GM04504 (cell line): ENCODE data around the gene TNFSF10.
"Not testable (repeated sequence)": the region's sequence is repeated elsewhere in the genome, so short reads cannot be mapped to it uniquely, and the experiment has no call there.

Source experiments
- DNase-seq: peaks from one replicate; pipeline ENCODE4 v3.0.0-alpha.2; 2012; ENCODE audit warnings: low read depth

The TNFSF10 gene

GRCh38 chr3:172522871-172523818 is at the start of gene TNFSF10:
Gene TNFSF10, minus strand, starts transcription at chr3:172523430. Its CDS starts 46 bp downstream, at chr3:172523384.
- no peak for DNase-seq

GRCh38 chr3:172569128-172570008 is 46.1 kb upstream of the TNFSF10 start:
- no peak for DNase-seq

GRCh38 chr3:172568701-172569100 is 45.5 kb upstream of the TNFSF10 start:
- DNase-seq: no peak

DNA sequence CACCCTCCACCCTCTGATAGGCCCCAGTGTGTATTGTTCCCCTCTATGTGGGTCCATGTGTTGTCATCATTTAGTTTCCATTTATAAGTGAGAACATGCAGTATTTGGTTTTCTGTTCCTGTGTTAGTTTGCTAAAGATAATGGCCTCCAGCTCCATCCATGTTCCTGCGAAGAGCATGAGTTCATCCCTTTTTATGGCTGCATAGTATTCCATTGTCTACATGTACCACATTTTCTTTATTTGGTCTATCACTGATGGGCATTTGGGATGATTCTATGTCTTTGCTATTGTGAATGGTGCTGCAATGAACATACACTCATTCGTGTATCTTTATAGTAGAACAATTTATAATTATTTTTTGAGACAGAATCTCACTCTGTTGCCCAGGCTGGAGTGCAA is 43.6 kb upstream of the TNFSF10 start:
- DNase-seq: not testable (repeated sequence)

DNA sequence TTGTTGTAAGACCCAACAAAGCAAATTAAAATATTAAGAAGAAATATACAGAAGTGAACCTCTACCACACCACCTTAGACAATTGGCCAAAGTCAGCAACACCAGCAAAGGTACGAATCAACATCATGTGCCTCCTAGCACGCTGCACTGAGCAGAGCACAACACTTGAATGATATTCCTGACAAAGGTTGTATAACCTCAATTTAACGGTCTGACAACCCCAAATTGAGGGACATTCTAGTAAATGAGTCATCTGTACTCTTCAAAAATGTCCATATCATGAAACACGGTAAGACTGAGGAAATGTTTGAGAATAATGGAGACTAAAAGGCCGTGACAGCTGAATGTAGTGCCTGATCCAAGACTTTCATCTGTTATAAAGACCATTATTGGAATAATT is 41.3 kb upstream of the TNFSF10 start:
- no peak for DNase-seq

GRCh38 chr3:172562871-172563865 is 39.9 kb upstream of the TNFSF10 start:
- DNase-seq: peak; percentile 73

- DNase-seq: no peak
Observed at GRCh38 chr3:172561897-172562640, 38.8 kb upstream of the TNFSF10 start.

GRCh38 chr3:172560586-172560985 is 37.4 kb upstream of the TNFSF10 start:
- DNase-seq: no peak

DNA sequence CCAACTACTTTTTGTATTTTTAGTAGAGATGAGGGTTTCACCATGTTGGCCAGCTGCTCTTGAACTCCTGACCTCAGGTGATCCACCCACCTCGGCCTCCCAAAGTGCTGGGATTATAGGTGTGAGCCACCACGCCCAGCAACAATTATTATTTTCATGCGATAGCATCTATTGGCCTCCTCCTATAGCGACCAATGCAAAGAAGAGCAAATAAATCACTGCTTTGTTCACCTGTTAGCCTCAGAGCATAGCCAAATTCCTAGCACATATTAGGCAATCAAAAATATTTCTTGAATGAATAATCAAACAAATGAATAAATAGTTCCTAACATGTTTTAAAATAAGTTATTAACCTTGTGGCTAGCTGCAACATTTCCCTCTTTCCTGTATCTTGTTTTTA is 36.8 kb upstream of the TNFSF10 start:
- no peak for DNase-seq

DNA sequence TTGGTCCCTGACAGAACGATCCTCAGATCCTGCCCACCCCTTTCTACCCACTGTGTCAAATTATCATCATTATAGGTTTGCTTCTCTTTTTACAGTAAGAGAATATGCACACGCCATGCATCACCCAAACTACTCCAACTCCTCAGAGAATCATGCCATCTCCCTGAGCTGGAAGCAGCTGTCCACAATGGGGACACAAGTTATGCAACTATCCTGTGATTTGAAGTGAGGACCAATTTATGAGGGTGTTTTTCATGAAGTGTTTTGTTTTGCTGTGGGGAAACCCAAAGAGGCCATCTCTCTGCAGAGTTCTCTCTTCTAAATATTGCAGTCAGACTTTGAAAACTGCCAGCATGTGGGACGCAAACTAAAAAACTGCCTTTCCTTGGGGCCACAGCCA is 35.8 kb upstream of the TNFSF10 start:
- no peak for DNase-seq

DNA sequence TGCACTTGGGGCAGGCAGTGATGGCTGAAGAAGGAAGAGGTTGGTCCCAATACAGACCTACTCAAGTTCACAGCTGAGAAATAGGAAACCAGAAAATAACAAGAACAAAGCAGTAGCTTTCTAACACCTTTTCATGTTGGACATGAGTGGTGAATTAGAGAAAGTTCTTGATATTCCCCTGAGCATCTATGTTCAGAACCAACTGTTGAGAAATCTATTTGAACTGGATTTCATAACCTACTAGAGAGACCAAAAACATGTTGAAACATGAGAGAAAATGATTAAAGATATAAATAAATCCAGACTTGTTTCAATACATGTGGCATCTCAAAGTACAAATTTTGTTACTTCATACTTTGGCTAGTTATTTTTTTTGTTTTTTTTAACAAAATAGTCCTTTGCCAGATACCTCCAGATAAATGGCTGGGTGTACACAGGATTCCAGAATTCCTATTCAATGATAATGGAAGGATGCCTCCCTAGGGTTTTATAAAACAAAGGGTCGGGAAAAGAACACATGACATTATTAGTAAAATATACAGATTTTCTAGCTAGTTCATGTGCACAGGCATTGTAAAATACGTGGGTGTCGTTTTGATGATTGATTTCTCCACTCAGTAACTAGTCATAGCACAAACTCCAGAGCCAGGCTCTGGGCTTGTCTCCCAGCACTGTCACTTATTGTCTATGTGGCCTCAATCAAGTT is 34.4 kb upstream of the TNFSF10 start:
- DNase-seq: peak; percentile 32

GRCh38 chr3:172553526-172554252 is 30.5 kb upstream of the TNFSF10 start:
- no peak for DNase-seq

DNA sequence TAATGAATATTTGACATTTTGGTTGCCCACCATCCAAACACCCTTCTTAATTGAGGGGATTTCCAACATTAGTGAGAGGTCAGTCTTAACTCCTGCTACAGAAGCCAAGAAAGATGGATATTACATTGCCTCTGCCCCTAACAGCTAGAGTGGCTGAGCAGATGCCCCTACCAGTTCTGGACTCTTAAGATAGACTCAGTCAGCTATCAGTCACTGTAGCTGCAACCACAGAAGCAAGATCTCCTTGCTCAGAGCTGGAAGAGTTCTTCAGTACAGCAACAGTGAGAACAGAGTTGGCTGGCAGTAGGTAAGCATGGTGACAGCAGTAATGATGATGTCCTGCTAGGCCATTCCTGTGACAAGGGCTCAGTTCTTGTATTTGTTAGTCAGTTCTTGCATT is 29.4 kb upstream of the TNFSF10 start:
- no peak for DNase-seq

DNA sequence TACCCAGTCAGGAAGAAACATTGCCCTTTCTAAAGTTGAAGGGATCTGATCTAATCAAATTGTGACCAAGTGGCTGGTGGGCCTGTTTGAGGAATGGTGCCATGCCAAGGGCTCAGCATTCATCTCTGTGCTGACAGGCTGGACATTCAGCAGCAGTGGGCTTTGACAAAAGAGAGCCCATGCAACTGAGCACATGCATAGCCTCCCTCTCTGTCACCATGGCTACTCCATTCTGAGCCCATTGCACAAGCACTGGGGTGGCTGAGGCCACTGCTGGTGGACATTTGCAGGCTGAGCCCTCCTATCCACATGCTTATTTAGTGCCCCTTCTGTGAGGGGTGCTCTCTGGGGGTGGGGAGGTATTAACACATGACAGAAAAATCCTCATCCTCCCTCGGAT is 28.6 kb upstream of the TNFSF10 start:
- no peak for DNase-seq

- DNase-seq: peak; percentile 60
Observed at GRCh38 chr3:172550347-172550943, 27.2 kb upstream of the TNFSF10 start.

DNA sequence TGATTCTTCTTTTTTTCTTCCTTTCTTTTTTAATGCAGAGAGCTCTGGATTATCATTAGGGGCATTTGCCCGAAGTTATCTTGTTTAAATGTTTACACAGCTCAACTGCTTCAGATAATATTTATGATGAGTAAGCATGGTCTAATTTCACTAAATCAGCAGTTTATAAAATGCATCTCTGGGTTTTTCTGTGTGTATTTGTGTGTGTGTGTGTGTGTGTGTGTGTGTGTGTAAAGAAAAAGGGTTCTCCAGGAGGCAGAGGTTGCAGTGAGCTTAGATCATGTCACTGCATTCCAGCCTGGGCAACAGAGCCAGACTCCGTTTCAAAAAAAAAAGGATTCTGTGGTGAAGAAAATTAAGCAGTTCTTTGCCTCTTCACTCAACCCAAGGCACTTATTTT is 25.9 kb upstream of the TNFSF10 start:
- no peak for DNase-seq

DNA sequence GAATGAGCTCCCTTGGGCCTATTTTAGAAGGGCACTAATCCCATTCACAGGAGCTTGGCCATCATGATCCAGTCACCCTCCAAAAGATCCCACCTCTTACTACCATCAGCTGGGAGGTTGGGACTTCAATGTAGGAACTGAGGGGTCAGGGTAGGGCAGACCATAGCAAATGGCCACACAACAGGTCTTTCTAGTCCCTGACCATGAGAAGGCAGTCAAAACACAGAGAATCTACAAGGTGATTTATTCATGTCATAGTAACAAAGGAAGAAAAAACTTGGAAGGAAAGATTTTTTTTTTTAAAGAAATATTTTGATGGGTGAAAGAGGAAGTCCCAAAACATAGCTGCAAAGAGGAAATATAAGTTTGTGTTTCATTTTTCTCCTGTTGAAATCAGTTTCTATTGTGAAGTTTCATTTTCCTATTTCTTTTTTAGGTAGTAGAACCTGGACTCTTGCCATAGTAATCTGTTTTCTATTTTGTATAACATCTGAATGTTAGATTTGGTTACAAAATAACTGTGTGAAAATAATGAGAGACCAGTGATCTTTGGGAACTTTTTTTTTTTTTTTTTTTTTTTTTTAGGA is 23.5 kb upstream of the TNFSF10 start:
- DNase-seq: no peak

DNA sequence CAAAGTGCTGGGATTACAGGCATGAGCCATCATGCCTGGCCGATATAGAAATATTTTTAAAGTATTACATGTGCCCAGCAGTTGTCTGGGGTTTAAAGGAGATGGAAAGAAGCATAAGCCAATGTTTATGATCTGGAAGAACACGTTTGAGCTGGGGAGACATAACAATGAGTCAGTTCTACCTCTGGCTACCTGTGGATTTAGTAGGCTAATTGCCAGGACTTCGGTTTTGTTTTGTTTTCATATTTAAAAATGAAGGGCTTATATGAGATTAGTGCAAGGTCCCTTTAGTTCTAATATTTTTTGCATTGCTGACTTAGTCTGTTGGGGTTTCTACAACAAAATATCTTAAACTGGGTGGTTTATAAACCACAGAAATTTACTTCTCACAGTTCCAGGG is 22.9 kb upstream of the TNFSF10 start:
- DNase-seq: no peak

DNA sequence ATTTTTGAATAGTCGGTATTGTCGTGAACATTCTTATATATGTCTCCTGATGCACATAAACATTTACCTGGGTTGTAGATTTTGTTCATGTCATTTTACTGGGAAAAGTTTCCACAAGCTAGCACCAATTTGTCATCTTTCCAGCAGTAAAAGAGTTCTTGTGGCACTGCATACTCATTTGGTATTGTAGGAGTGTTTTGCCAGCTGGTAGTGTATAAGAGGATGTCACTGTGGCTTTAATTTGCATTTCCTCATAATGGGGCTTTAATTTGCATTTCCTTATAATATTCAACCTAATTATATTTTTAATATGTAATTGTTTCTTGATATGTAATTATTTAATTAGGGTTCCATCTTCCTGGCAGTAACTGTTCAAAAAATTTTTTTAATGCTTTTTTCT is 21.2 kb upstream of the TNFSF10 start:
- no peak for DNase-seq
